ENCODE measurements around the gene CUL5.

GRCh38 chr11:108148556-108148955 is 139.9 kb downstream of the CUL5 start:
- no peak for TF ChIP-seq POLR2A (IDR thresholded peaks at IDR 0.05)
- TF ChIP-seq, protein P1, sequence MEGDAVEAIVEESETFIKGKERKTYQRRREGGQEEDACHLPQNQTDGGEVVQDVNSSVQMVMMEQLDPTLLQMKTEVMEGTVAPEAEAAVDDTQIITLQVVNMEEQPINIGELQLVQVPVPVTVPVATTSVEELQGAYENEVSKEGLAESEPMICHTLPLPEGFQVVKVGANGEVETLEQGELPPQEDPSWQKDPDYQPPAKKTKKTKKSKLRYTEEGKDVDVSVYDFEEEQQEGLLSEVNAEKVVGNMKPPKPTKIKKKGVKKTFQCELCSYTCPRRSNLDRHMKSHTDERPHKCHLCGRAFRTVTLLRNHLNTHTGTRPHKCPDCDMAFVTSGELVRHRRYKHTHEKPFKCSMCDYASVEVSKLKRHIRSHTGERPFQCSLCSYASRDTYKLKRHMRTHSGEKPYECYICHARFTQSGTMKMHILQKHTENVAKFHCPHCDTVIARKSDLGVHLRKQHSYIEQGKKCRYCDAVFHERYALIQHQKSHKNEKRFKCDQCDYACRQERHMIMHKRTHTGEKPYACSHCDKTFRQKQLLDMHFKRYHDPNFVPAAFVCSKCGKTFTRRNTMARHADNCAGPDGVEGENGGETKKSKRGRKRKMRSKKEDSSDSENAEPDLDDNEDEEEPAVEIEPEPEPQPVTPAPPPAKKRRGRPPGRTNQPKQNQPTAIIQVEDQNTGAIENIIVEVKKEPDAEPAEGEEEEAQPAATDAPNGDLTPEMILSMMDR (IDR thresholded peaks at IDR 0.05) = no peak

Data from prostate gland (tissue), 2 donors.